ENCODE measurements around the gene ADAMTS19.

Gene ADAMTS19

GRCh38 chr5:129773376-129773775 lies 313.3 kb downstream of the ADAMTS19 start:
- no peak for DNase-seq

DNA sequence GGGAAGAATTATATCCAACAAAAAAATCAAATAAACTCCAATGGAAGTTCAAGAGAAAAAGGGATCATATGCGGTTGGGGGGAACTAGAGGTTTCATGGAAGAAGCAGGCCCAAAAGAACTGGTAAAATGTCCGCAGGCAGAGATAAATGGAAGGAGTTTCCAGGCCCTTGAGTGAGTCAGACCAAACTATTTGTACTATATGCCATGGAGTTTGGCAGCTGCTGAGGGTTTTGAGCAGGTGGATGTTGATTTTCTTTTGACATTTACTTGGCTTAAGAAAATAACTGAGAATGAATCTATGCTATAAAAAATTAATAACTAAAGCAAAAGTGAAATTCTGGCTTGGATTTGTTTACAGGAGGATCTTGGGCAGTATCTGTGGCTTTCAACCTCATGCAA lies 321.5 kb downstream of the ADAMTS19 start:
- DNase-seq, result no peak
